ENCODE results near the gene LEMD1. TPM values are rescaled to one million over a fixed set of nuclear protein-coding genes. Genes with fewer than 3 reads are reported as not detected.

Gene LEMD1
- total RNA-seq, 1 experiment from 2014 or later: 26.3 TPM

DNA sequence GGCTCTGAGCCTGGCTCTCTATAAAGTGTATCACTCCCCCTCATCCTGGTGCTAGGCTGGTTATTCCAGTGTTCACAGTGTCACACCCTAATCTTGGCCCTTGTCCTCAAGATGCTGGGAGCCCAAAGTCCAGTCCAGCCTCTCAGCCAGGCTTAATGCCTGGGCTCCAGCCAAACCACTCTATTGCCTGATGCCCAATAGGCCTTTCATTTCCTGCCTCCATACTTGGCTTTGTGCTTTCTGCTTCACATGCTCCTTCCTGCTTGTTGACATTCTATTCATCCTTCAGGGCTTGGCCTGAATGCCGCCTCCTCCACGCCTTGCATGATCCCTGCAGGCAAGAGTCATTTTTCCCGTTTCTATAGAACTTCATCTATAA is 66.8 kb downstream of the LEMD1 start:
- ChIA-PET POLR2A (no interaction called here), CTCF (interaction anchor here (1.3 to 8.4 kb wide), 16 partner anchors 10 to 304 kb away, joined by 5 to 122 read pairs (median 20); partner anchors contain the start of gene BLACAT1)
- no peak overlapping the region for H3K4me3 Mint-ChIP-seq
- peaks cover 74% of the 10 kb centered on the region for H3K4me1 Mint-ChIP-seq
- H3K36me3 Mint-ChIP-seq: no peaks in the 10 kb centered on the region
- ATAC-seq (no peak), DNase-seq (ENCODE audit: low spot score) (no peak)
- no peaks in the 10 kb centered on the region for H3K9me3 Mint-ChIP-seq
- no peaks in the 10 kb centered on the region for H3K27me3 Mint-ChIP-seq (ENCODE audit: low read depth)
- no peak overlapping the region for H3K27ac Mint-ChIP-seq
- TF ChIP-seq, protein P1, sequence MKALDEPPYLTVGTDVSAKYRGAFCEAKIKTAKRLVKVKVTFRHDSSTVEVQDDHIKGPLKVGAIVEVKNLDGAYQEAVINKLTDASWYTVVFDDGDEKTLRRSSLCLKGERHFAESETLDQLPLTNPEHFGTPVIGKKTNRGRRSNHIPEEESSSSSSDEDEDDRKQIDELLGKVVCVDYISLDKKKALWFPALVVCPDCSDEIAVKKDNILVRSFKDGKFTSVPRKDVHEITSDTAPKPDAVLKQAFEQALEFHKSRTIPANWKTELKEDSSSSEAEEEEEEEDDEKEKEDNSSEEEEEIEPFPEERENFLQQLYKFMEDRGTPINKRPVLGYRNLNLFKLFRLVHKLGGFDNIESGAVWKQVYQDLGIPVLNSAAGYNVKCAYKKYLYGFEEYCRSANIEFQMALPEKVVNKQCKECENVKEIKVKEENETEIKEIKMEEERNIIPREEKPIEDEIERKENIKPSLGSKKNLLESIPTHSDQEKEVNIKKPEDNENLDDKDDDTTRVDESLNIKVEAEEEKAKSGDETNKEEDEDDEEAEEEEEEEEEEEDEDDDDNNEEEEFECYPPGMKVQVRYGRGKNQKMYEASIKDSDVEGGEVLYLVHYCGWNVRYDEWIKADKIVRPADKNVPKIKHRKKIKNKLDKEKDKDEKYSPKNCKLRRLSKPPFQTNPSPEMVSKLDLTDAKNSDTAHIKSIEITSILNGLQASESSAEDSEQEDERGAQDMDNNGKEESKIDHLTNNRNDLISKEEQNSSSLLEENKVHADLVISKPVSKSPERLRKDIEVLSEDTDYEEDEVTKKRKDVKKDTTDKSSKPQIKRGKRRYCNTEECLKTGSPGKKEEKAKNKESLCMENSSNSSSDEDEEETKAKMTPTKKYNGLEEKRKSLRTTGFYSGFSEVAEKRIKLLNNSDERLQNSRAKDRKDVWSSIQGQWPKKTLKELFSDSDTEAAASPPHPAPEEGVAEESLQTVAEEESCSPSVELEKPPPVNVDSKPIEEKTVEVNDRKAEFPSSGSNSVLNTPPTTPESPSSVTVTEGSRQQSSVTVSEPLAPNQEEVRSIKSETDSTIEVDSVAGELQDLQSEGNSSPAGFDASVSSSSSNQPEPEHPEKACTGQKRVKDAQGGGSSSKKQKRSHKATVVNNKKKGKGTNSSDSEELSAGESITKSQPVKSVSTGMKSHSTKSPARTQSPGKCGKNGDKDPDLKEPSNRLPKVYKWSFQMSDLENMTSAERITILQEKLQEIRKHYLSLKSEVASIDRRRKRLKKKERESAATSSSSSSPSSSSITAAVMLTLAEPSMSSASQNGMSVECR (CRISPR knock-in tag; IDR thresholded peaks at IDR 0.05; ENCODE audit: borderline replicate concordance): no peak
- TF ChIP-seq, protein P2, sequence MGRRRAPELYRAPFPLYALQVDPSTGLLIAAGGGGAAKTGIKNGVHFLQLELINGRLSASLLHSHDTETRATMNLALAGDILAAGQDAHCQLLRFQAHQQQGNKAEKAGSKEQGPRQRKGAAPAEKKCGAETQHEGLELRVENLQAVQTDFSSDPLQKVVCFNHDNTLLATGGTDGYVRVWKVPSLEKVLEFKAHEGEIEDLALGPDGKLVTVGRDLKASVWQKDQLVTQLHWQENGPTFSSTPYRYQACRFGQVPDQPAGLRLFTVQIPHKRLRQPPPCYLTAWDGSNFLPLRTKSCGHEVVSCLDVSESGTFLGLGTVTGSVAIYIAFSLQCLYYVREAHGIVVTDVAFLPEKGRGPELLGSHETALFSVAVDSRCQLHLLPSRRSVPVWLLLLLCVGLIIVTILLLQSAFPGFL (CRISPR knock-in tag; IDR thresholded peaks at IDR 0.05; ENCODE audit: borderline replicate concordance): no peak
- TF ChIP-seq, protein P3, sequence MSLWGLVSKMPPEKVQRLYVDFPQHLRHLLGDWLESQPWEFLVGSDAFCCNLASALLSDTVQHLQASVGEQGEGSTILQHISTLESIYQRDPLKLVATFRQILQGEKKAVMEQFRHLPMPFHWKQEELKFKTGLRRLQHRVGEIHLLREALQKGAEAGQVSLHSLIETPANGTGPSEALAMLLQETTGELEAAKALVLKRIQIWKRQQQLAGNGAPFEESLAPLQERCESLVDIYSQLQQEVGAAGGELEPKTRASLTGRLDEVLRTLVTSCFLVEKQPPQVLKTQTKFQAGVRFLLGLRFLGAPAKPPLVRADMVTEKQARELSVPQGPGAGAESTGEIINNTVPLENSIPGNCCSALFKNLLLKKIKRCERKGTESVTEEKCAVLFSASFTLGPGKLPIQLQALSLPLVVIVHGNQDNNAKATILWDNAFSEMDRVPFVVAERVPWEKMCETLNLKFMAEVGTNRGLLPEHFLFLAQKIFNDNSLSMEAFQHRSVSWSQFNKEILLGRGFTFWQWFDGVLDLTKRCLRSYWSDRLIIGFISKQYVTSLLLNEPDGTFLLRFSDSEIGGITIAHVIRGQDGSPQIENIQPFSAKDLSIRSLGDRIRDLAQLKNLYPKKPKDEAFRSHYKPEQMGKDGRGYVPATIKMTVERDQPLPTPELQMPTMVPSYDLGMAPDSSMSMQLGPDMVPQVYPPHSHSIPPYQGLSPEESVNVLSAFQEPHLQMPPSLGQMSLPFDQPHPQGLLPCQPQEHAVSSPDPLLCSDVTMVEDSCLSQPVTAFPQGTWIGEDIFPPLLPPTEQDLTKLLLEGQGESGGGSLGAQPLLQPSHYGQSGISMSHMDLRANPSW (CRISPR knock-in tag; conservative IDR thresholded peaks at IDR 0.05; ENCODE audit: low read depth): no peak
- no peak for TF ChIP-seq HMGA2 (CRISPR knock-in tag; IDR thresholded peaks at IDR 0.05)
- TF ChIP-seq ZNF219 (CRISPR knock-in tag; IDR thresholded peaks at IDR 0.05; ENCODE audit: borderline replicate concordance): no peak
- TF ChIP-seq, protein P4, sequence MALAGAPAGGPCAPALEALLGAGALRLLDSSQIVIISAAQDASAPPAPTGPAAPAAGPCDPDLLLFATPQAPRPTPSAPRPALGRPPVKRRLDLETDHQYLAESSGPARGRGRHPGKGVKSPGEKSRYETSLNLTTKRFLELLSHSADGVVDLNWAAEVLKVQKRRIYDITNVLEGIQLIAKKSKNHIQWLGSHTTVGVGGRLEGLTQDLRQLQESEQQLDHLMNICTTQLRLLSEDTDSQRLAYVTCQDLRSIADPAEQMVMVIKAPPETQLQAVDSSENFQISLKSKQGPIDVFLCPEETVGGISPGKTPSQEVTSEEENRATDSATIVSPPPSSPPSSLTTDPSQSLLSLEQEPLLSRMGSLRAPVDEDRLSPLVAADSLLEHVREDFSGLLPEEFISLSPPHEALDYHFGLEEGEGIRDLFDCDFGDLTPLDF (CRISPR knock-in tag; IDR thresholded peaks at IDR 0.05): no peak
- TF ChIP-seq ZNF121 (CRISPR knock-in tag; IDR thresholded peaks at IDR 0.05): no peak
- no peak for TF ChIP-seq NFATC4 (CRISPR knock-in tag; IDR thresholded peaks at IDR 0.05)
- no peak for TF ChIP-seq ZNF263 (CRISPR knock-in tag; IDR thresholded peaks at IDR 0.05; ENCODE audit: low read depth)
- TF ChIP-seq, protein P5, sequence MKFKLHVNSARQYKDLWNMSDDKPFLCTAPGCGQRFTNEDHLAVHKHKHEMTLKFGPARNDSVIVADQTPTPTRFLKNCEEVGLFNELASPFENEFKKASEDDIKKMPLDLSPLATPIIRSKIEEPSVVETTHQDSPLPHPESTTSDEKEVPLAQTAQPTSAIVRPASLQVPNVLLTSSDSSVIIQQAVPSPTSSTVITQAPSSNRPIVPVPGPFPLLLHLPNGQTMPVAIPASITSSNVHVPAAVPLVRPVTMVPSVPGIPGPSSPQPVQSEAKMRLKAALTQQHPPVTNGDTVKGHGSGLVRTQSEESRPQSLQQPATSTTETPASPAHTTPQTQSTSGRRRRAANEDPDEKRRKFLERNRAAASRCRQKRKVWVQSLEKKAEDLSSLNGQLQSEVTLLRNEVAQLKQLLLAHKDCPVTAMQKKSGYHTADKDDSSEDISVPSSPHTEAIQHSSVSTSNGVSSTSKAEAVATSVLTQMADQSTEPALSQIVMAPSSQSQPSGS (CRISPR knock-in tag; IDR thresholded peaks at IDR 0.05; ENCODE audit: borderline replicate concordance, low read depth): no peak
- no peak for TF ChIP-seq FOXJ3 (CRISPR knock-in tag; IDR thresholded peaks at IDR 0.05; ENCODE audit: borderline replicate concordance)
- TF ChIP-seq NFYB (CRISPR knock-in tag; conservative IDR thresholded peaks at IDR 0.05; ENCODE audit: low read depth): no peak
- no peak for TF ChIP-seq JUN (CRISPR knock-in tag; IDR thresholded peaks at IDR 0.05)
- TF ChIP-seq ZNF317 (CRISPR knock-in tag; IDR thresholded peaks at IDR 0.05; ENCODE audit: borderline replicate concordance, low read depth): no peak
